OCI-LY3 (cell line): ENCODE data around the gene MRTFA.
"Not testable (repeated sequence)": the region's sequence is repeated elsewhere in the genome, so short reads cannot be mapped to it uniquely, and the experiment has no call there.

Source experiments
- H2AFZ ChIP-seq: fragments of 200-600, 300-600 bp; shearing (Covaris generic); 2 replicates; pipeline ENCODE4 v1.6.0; 2014; ENCODE audit warnings: antibody characterized with exemption, low read depth, low read length
- H3K27ac ChIP-seq: fragments of 200-600, 300-600 bp; sonication (generic); 2 replicates; pipeline ENCODE4 v1.5.1; 2014; ENCODE audit warnings: mild to moderate bottlenecking, low read length, moderate library complexity, mixed read lengths
- H3K27me3 ChIP-seq: fragments of 200-600, 300-600 bp; sonication (generic); 2 replicates; pipeline ENCODE4 v1.6.1; 2014; ENCODE audit warnings: low read depth, low read length, mixed read lengths
- H3K36me3 ChIP-seq: fragments of 200-600, 300-600 bp; sonication (generic); replicated peaks from 2 replicates; pipeline ENCODE3; 2014; ENCODE audit warnings: low read depth, low read length, mixed read lengths
- H3K4me1 ChIP-seq: fragments of 300-600, 200-600 bp; sonication (generic); 2 replicates; pipeline ENCODE4 v1.6.1; 2014; ENCODE audit warnings: low read length, mixed read lengths
- H3K4me2 ChIP-seq: fragments of 200-600, 300-600 bp; sonication (generic); 2 replicates; pipeline ENCODE4 v1.6.1; 2014; ENCODE audit warnings: low read length, mixed read lengths
- H3K4me3 ChIP-seq: fragments of 300-600, 200-600 bp; sonication (generic); 2 replicates; pipeline ENCODE4 v1.5.1; 2014; ENCODE audit warnings: antibody characterized with exemption, mild to moderate bottlenecking, low read length, moderate library complexity
- H3K79me2 ChIP-seq: fragments of 300-600, 200-600 bp; shearing (Covaris generic); 2 replicates; pipeline ENCODE4 v1.6.1; 2014; ENCODE audit warnings: mild to moderate bottlenecking, low read length, mixed read lengths
- H3K9ac ChIP-seq: fragments of 300-600, 200-600 bp; shearing (Covaris generic); 2 replicates; pipeline ENCODE4 v1.6.0; 2014; ENCODE audit warnings: mild to moderate bottlenecking, low read length, moderate library complexity
- H3K9me3 ChIP-seq: fragments of 200-600, 300-600 bp; shearing (Covaris generic); 2 replicates; pipeline ENCODE4 v1.6.1; 2014; ENCODE audit warnings: low read length, mixed read lengths; ENCODE audit not compliant: insufficient read depth
- H4K20me1 ChIP-seq: fragments of 200-600, 300-600 bp; sonication (generic); 2 replicates; pipeline ENCODE4 v1.6.1; 2016; ENCODE audit warnings: low read length, mixed read lengths; ENCODE audit not compliant: insufficient read depth
- EZH2phosphoT487 ChIP-seq: fragments of 200-600 bp; shearing (Covaris generic); IDR thresholded peaks from 2 replicates; pipeline ENCODE4 v1.6.1; 2018; ENCODE audit warnings: antibody characterized with exemption, mixed run types, low read depth
- TF ChIP-seq, protein P1 (sequence below): fragments of 200-600, 300-600 bp; sonication (generic); IDR thresholded peaks from 2 replicates; pipeline ENCODE4 v1.5.1; 2014; ENCODE audit warnings: antibody characterized with exemption, low read length, low read depth

The MRTFA gene

DNA sequence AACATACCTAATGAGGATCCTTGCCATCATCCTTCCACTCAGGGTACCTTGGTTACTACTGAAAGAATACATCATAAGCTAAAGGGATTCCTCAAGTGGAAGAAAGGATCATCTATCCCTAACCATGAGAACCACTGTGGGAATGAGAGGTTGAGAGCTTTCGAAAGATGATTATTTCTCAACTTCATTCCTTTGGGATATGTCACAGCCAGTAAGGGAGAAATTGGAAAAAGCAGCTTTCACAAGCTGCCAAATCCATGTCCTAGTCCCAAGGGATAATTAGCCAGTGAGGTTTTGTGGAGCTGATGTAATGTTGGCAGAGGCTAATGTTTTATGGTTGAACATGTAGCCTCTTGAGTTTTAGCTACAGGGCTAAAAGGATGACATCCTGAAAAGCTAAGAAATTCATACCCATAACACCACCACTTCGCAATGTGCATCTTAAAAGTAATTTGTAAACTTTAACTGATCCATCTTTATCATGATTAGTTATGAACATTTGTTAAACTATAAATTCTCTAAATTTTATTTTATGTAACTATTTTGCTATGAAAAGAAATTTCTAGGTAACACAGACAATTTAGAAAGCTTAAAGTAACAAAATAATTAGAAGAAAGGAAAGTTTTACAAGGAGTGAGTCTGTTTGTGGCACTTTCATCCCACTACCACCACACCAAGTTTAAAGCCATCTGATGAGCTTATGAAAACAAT is 123.9 kb downstream of the MRTFA start:
- H3K27ac ChIP-seq: no peak overlapping the region
- H3K4me2 ChIP-seq: no peak overlapping the region
- no peaks in the 10 kb centered on the region for H3K27me3 ChIP-seq
- no peaks in the 10 kb centered on the region for H3K9me3 ChIP-seq
- H3K9ac ChIP-seq: no peak overlapping the region
- peaks cover 44% of the 10 kb centered on the region for H3K4me1 ChIP-seq
- no peaks in the 10 kb centered on the region for H4K20me1 ChIP-seq
- peaks cover under 1% of the 10 kb centered on the region for H3K36me3 ChIP-seq
- no peak overlapping the region for H3K4me3 ChIP-seq
- TF ChIP-seq, protein P1, sequence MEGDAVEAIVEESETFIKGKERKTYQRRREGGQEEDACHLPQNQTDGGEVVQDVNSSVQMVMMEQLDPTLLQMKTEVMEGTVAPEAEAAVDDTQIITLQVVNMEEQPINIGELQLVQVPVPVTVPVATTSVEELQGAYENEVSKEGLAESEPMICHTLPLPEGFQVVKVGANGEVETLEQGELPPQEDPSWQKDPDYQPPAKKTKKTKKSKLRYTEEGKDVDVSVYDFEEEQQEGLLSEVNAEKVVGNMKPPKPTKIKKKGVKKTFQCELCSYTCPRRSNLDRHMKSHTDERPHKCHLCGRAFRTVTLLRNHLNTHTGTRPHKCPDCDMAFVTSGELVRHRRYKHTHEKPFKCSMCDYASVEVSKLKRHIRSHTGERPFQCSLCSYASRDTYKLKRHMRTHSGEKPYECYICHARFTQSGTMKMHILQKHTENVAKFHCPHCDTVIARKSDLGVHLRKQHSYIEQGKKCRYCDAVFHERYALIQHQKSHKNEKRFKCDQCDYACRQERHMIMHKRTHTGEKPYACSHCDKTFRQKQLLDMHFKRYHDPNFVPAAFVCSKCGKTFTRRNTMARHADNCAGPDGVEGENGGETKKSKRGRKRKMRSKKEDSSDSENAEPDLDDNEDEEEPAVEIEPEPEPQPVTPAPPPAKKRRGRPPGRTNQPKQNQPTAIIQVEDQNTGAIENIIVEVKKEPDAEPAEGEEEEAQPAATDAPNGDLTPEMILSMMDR: no peak
- no peak for TF ChIP-seq EZH2phosphoT487
- no peak overlapping the region for H2AFZ ChIP-seq
- peaks cover 32% of the 10 kb centered on the region for H3K79me2 ChIP-seq

DNA sequence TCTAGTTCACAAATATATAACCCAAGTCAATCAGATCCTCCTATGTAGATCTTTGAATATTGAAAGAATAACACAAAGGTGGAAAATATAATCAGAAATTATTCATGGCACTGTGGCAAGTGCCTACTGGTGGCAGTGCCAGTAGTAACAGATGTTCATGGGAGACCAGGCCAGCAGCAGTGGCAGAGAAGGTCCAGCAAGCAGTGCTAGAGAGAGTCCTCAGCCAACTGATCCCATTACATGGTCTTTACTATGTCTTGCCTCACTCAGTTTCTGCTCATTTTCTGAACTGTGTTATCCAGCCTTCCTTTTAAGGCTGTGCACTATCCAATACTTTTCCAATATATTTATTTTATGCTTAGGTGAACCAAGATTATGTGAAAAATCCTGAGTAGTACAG is 124.9 kb downstream of the MRTFA start:
- TF ChIP-seq, protein P1: no peak
- TF ChIP-seq EZH2phosphoT487: no peak
- no peak overlapping the region for H3K4me2 ChIP-seq
- no peak overlapping the region for H3K27ac ChIP-seq
- no peak overlapping the region for H3K9ac ChIP-seq
- no peak overlapping the region for H3K4me3 ChIP-seq
- no peaks in the 10 kb centered on the region for H3K36me3 ChIP-seq
- H3K79me2 ChIP-seq: peaks cover 42% of the 10 kb centered on the region
- no peak overlapping the region for H2AFZ ChIP-seq
- no peaks in the 10 kb centered on the region for H3K9me3 ChIP-seq
- peaks cover 52% of the 10 kb centered on the region for H3K4me1 ChIP-seq
- H4K20me1 ChIP-seq: no peaks in the 10 kb centered on the region
- no peaks in the 10 kb centered on the region for H3K27me3 ChIP-seq

DNA sequence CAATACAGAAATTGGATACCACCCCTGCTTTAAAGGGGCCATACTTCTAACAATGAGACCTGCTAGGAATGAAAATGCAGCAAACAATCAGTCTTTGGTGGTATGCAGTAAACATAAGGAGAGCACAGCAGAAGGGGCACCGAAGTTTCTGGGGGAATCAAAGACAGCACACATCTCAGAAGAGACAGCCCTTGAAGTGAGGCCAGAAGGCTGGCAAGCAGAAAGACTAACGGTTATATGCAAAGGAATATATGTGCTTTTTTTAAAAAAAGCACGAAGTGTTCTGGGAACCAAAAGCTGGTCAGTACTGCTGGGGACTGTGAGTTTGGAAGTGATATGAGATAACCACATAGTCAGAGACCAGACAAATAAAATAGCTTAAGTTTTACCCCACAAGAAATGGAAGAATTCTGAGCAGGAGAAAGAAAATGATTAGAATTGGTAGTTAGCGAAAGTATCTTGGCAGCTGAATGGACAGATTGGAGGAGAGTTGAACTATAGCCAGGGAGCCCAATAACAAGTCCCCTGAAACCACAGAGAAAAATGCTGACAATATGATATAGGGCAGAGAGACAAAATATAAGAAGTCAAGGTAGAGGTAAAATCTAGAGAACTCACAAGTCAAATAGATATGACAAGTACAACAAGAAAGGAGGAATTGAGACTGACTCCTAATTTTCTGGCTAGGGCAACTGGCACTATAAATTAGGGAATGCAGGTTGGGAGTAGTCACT is 125.7 kb downstream of the MRTFA start:
- Histone ChIP-seq H3K4me1 (peaks cover 54% of the 10 kb centered on the region), H3K27ac (no peak overlapping the region), H3K27me3 (no peaks in the 10 kb centered on the region), H4K20me1 (no peaks in the 10 kb centered on the region), H3K4me2 (no peak overlapping the region), H3K79me2 (peaks cover 44% of the 10 kb centered on the region), H3K9me3 (no peaks in the 10 kb centered on the region), H3K4me3 (no peak overlapping the region), H3K9ac (no peak overlapping the region), H3K36me3 (no peaks in the 10 kb centered on the region), H2AFZ (no peak overlapping the region)
- TF ChIP-seq, protein P1: no peak

DNA sequence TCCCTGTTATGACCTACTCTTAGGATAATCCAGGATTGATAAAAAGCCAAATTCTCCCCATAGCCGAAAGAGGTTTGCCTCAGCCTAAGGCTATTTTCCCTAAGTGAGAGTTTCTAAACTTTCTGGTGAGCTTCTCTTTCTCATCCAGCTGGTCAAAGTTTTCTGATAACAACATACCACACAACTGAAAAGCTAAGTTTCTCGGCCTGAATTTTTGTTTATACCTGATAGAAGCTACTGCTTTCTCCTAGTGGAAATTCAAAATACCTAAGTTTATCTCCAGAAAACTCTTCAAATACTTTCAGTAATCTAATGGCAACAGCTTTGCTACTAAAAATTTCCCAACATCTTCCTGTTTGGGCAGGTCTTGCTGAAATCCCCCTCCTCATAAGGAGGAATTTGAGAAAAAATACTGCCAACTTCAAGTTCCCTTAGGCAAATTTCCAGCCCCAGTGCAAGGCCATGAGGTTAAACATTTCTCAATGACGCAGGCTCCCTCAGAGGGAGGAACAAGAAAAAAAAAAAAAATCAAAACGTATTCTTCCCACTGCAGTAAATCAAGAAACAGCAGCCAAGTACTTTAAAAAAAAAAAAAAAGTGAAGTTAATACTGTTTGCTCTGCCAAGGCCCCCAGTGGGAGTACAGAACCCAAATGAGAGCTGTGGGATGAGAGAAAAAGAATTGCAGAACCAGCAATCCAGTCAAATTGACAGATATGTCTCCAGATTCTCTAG is 127.0 kb downstream of the MRTFA start:
- TF ChIP-seq EZH2phosphoT487: no peak
- TF ChIP-seq, protein P1: no peak
- Histone ChIP-seq H3K9me3 (no peaks in the 10 kb centered on the region), H4K20me1 (no peaks in the 10 kb centered on the region), H3K4me3 (peak overlapping the region; percentile 5; the same call in 1 of the 2 replicates), H3K36me3 (no peaks in the 10 kb centered on the region), H3K4me2 (peak overlapping the region; percentile 64), H3K27me3 (no peaks in the 10 kb centered on the region), H2AFZ (no peak overlapping the region), H3K9ac (peak overlapping the region; percentile 20; the same call in 1 of the 2 replicates), H3K79me2 (peaks cover 42% of the 10 kb centered on the region), H3K27ac (peak overlapping the region; percentile 45), H3K4me1 (peaks cover 58% of the 10 kb centered on the region)

DNA sequence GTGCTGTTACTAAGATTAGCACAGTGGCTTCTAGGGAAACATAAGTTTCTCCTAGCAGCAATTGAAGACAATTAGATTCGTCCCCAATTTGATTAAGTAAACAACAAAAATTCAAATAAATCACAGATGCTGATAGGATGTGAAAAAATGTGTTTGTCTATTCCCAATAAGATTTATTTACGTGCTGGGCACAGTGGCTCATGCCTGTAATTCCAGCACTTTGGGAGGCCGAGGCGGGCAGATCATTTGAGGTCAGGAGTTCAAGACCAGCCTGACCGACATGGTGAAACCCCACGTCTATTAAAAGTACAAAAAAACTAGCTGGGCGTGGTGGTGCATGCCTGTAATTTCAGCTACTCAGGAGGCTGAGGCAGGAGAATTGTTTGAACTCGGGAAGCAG is 128.5 kb downstream of the MRTFA start:
- Histone ChIP-seq H3K79me2 (peaks cover 53% of the 10 kb centered on the region), H3K4me1 (peaks cover 71% of the 10 kb centered on the region)
- not testable (repeated sequence) for H3K9me3 ChIP-seq, H3K4me3 ChIP-seq, H4K20me1 ChIP-seq, H3K27me3 ChIP-seq, H3K4me2 ChIP-seq, H2AFZ ChIP-seq, H3K27ac ChIP-seq, H3K36me3 ChIP-seq, H3K9ac ChIP-seq
